ENCODE results near the gene NEDD8.

NEDD8 gene

DNA sequence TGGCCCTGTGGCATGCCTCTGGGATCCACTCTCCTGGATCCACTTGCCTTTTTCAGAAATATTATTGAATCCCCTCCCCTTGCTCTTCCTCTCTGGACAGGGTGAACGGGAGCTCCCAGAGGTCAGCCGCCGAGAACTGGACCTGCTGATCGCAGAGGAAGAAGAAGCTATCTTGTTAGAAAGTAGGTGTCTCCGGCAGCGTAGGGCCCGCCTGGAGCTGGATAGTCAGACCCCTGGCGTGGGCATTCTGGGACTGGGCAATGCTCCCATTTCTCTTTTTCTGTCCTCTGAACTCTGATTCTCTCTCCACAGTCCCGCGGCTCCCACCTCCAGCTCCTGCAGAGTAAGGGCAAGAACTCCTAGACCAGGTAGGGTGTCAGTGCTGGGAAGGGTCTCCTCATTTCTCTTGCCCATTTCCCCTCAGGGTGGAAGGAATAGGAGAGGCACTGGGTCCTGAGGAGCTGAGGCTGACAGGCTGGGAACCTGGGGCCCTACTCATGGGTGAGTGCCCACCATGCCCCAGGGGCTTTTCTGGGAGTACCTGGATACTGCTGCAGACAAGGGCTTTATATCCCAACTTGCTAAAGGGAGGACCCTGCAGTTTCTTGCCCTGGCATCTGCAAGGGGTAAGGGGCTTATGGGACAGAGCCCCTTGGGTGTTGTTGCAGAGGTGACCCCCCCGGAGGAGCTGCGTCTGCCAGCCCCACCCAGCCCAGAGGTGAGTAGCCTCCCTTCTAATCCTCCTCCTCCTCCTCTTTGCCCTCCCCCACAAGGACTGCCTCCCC lies 54.9 kb downstream of the NEDD8 start:
- no peak for DNase-seq

DNA sequence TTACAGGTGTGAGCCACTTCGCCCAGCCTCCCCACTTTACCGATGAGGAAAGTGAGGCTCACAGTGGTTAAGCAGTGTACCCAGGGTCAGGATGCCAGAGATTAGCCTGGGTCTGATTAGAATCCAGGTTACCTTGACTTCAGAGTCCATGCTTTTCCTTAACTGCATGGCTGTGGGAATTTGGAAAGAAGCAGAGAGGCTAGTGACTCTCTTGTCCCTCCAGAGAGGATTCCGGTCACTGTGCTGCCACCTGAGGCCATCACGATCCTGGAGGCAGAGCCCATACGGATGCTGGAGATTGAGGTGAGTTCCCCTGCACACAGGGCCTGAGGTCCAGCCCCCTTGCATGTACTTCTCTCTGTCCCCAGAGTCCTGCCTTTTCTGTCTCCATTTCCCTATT lies 55.6 kb downstream of the NEDD8 start:
- DNase-seq: no peak

GRCh38 chr14:24172871-24173281 lies 59.3 kb downstream of the NEDD8 start:
- no peak for DNase-seq

- DNase-seq: no peak
Observed at GRCh38 chr14:24172261-24172860, 59.8 kb downstream of the NEDD8 start.

DNA sequence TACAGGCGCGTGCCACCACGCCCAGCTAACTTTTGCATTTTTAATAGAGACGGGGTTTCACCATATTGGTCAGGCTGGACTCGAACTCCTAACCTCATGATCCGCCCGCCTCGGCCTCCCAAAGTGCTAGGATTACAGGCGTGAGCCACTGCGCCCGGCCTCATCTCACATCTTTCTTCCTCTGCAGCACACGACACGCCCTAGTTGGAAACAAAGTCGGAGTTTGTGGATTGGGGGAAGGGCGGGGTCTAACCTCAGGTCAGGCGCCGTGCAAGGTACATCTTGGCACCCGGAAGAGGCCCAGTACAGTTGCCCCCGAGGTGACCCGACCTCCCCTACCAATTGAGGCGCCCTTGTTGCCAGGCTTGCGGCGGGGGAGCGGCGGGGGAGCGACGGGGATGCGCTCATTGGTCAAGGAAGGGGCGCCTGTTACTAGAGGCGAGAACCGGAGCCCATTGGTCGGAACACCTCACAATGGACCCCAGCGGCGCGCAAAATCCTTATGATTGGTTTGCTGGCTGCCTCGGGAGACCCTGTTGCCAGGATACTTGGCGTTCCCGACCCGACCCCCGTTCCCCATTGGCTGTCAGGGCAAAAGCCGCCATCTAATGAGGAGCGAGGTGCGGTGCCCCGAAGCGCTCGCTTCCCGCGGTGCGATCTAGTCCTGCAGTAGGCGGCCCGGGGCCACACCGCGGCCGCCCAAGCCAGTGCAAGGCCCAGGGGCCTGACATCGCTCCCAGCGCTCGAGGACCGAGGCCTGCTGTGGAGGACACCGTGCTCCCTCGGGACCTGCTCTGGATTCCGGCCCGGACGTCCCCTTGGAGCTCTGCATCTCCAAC lies 60.5 kb downstream of the NEDD8 start, which contains the start of gene REC8:
TSS of gene REC8 (plus strand) at position 659 of the 839 bp plus-strand sequence. CDS start 473 bp downstream, outside the sequence.
- peak; percentile 65 for DNase-seq

DNA sequence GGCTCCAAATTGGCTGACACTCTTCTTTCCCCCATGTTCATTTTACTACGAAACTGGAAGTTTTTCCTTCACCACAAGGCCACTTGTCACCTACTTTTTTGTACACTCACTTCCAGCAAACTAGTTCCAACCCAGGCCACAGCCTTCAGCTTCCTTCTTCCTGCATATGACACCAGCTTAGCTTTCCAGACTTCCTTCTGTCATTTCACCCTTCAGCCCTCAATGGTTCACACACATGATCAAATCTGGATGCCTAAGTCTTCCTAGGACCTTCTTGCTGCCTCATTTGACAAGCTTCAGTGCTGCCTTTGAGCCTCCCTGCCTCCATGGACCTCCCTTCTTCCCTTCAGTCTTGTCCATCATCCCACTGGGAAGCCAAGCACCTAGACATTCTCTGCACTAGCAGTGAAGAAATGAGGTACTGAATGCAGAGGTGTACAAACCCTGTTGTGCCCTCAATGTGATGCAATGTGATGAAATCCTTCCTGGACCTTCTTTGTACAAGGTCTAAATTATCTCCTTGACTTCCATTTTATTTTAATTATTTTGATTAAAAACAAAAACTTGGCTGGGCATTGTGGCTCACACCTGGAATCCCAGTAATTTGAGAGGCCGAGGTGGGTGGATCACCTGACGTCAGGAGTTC lies 64.6 kb downstream of the NEDD8 start:
- no peak for DNase-seq

Measured in CD4-positive, alpha-beta T cell treated with Interleukin-12 subunit alpha and Interleukin-12 subunit beta, for 1 hour (primary cell).